HG02763 (cell line): ENCODE measurements around the gene BCL7A.
"Not testable (repeated sequence)": the region's sequence is repeated elsewhere in the genome, so short reads cannot be mapped to it uniquely, and the experiment has no call there.

Source experiments
- ATAC-seq: cut with Tn5 transposase; IDR thresholded peaks from one replicate; pipeline ENCODE4 v1.9.1; 2021; ENCODE audit warnings: mild to moderate bottlenecking, moderate library complexity; ENCODE audit not compliant: unreplicated experiment

Gene BCL7A

DNA sequence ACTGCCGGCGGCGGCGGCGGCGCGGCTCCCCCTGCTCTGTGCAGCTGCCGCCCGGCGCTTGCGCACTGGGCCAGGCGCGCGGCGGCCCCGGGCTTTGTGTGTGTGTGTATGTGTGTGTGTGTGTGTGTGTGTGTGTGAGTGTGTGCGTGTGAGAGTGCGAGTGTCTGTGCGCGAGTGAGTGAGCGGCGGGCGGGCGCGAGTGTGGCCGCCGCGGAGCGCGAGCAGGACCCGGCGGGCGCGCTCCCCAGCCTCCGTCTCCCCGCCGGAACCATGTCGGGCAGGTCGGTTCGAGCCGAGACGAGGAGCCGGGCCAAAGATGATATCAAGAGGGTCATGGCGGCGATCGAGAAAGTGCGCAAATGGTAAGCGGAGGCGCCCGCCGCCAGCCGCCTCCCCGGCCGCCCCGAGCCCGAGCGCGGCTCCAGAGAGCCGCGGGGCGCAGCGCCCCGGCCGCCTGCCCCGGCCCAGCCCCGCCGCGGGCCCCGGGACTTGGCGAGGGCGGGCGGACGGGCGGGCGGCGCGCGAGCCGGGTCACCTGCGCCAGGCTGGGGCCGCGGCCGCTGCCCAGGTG, at the start of gene BCL7A:
BCL7A (plus strand) TSS at position 63 of the 571 bp plus-strand sequence; CDS start at position 271, 208 bp downstream.
- no peak for ATAC-seq

DNA sequence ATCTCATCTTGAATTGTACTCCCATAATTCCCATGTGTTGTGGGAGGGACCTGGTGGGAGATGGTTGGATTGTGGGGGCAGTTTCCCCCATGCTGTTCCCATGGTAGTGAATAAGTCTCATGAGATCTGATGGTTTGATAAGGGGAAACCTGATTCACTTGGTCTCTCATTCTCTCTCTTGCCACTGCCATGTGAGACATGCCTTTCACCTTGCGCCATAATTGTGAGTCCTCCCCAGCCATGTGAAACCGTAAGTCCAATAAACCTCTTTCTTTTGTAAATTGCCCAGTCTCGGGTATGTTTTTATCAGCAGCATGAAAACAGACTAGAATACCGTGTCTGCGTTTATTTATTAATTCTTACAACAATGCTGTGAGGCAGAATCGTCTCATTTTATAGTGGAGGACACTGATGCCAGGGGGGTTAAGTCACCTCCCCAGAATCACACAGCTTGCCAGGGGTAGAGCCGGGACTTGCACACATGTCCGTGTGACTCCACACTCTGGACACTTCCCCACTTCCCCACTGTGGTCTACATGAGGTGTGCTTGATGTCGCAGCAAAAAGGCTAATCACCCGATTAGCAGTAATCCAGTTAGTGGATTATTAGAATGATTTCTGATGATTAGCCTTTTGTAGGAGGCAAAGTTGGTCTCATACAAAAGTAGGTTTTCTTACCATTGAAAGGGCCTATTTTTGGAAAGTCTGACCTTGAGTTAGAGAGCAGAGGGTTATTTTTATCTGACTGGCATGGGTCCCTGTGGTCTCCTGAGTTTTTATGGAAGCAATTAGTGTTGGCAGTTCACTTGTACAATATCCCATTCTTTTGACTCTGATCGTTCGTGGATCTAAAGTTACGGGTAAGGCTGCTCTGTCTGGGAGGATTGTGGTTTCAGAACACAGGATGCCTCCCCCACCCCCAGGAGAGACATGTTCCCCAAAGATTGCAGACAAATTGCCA, 47.4 kb upstream of the BCL7A start:
- ATAC-seq = no peak

DNA sequence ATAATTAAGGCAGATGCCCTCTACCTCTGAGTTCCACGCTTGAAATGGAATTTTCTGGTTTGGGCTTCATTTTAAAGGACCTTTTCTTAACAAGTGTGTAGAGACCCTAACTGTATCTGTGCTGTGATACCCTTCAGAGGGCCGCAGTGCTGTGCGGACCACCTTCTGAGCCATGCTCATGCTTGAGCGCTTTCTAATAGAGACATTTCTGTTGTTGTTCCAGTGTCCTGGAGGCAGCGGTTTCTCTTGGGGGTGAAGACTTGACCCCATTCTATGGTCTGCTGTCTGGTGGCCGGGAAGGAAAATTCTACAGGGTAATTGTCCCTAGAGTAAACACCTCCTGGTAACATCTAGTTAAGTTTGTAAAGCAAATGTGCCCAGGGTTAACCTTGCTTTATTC, 46.7 kb upstream of the BCL7A start:
- no peak for ATAC-seq

- no peak for ATAC-seq
Observed at GRCh38 chr12:121976950-121977349, 44.7 kb upstream of the BCL7A start.

- ATAC-seq = no peak
Observed at GRCh38 chr12:121980191-121980891, 41.3 kb upstream of the BCL7A start.

- ATAC-seq = no peak
Observed at GRCh38 chr12:121980892-121981272, 40.8 kb upstream of the BCL7A start.

DNA sequence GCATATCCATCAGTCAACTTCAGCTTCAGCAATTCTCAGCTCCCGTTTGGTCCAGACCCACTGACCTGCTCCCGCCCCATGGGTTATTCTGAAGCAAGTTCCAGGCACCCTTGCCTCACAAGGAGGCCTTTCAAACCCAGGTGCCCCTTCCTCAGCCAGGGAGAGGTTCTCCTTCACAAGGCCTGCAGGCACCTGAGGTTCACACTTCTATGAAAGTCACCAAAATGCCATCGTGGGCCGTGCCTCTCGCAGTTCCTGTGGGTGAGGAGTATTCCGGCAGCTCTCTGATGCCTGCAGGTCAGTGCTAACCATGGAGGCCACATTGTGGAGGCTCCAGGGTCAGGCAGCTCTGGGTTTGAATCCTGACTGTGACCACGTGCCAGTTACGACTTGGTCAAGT, 40.2 kb upstream of the BCL7A start:
- no peak for ATAC-seq

DNA sequence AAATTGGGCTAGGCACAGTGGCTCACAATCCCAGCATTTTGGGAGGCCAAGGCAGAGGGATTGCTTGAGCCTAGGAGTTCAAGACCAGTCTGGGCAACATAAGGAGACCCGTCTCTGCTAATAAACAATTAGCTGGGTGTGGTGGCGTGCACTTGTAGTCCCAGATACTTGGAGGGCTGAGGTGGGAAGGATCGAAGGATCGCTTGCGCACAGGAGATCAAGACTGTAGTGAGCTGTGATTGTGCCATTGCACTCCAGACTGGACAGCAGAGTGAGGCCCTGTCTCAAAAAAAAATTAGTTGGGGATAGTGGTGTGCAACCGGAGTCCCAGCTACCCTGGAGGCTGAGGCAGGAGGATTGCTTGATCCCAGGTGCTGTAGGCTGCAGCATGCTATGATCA, 38.7 kb upstream of the BCL7A start:
- ATAC-seq = no peak

- no peak for ATAC-seq
Observed at GRCh38 chr12:121983536-121984210, 38.0 kb upstream of the BCL7A start.

- ATAC-seq = no peak
Observed at GRCh38 chr12:121986489-121987245, 35.0 kb upstream of the BCL7A start.

GRCh38 chr12:121988519-121988918, 33.2 kb upstream of the BCL7A start:
- not testable (repeated sequence) for ATAC-seq

DNA sequence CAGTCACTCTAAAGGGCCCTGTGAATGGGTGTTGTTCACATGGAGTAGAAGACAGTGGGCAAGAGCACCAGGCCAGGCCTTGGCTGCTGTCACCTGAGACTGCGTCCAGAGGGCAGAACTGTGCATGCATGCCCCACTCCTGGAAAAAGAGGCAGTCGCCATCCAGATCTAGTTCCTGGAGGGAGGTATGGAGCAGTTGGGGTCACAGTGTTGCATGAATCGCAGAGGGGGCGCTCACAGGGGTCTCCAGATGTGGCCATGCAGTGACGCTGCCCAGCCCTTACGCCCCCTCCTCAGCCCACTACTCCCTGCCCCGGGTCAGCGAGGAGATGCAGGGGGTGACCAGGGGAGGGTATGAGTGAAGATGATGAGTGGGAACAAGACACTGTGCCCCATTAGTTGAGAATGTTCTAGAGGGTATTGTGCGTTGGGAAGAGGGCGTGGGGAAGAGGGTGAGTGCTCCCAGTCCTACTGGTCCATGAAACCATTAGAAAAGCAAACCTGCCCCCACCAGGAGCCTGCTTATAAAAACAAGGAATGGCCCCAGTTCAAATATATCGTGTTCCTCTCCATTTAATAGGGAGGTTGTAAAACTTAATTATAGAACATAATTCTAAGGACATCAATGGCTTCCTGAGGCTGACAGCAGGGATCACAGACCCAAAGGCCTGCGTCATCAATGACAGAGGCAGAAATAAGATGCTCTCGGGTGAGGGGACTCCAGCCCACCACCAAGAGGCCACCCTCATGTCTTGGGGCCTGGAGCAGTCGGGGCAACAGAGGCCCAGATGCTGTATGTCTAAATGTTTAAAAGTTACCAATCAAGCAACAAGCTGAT, 32.2 kb upstream of the BCL7A start:
- no peak for ATAC-seq

DNA sequence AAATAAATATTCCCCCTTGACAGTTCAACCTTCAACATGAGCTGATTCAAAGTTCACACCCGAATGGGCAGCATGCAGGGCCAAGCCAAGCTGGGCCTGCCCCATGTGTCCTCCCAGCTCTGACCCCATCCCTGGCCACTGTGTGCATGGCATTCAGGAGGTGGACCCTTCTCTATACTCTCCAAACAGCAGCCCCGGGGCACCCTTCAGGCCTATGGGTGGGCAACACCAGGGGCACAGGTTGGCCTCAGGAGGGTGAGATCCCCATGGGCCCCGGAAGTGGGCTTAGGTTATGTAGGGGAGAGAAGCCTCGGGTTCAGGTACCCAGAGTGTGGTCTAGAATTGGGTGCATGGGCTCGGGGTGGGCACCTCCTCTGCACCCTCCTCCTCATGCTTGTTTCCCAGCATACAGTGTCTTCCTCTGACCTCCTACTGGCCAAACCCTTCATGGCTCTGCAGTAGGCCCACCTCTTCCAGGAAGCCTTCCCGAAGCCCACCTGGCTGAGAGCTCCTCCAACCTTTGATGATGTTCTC, 31.5 kb upstream of the BCL7A start:
- ATAC-seq = no peak

DNA sequence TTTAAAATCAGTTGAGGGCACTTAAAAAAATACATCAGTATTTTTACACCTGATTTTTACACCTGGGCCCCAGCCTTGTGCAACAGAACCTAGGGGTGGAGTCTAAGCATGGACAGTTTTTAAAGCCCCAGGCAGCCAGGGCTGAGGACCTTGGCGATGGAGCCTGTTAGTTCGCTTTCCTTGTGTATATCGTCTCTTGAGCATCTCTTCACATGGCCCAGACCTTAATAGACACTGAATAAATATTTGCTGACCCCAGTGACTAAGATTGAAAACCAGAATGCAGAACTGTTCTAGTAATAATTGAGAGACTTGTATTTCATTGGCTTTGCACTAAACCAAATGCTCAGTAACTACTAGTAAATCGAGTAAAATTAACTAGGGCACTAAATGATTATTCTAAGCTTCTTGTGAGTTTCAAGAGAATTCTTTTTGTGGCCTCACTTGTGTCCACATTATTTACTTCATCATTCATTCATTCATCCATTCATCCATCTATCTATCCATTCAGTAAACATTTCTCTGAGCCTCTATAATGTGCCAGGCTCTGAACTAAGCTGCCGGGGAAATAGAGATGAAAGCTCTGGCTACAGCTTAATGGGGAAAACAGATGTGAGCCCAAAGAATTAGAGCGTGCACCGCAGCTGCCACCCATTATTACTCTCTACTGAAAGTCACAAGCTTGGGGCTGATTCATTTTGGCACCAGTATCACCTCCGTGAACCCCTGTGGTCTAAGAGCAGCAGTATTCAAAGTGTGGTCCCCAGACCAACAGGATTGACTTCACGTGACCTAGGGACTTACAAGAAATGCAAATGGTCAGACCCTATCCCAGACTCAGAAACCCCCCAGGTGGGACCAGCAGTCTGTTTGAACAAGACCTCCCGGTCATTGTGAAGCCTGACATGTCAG, 30.7 kb upstream of the BCL7A start:
- peak; percentile 69 for ATAC-seq

DNA sequence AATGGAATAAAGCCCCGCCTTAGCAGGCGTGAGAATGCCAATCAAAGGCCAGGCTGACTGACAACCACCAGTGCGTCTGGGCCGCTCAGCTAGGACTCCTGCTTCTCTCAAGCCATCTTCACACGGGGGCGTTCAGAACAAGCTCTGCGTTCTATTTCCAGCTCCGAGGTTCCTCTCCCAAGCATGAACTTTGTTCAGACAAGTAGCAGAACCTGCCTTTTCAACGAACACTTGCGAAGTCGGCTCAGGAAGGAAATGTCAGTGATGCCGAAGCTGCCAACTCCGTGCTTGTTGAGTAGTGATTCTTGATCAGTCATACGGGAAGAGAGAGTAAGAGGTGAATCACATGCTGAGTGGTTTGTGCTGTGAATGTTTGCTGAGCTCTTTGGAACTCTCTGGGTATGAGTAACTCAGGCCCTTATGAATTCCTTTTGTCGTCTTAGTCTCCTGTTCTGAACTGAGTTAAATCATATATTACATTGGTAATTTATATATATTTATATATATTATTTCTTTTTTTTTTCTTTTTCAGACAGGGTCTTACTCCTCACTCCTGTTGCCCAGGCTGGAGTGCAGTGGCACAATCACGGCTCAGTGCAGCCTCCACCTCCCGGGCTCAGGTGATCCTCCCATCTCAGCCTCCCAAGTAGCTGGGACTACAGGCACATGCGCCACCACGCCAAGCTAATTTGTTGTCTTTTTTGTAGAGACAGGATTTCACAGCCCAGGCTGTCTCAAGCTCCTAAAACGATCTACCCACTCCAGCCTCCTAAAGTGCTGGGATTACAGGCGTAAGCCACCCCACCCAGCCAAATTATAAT, 29.4 kb upstream of the BCL7A start:
- ATAC-seq = peak; percentile 56

DNA sequence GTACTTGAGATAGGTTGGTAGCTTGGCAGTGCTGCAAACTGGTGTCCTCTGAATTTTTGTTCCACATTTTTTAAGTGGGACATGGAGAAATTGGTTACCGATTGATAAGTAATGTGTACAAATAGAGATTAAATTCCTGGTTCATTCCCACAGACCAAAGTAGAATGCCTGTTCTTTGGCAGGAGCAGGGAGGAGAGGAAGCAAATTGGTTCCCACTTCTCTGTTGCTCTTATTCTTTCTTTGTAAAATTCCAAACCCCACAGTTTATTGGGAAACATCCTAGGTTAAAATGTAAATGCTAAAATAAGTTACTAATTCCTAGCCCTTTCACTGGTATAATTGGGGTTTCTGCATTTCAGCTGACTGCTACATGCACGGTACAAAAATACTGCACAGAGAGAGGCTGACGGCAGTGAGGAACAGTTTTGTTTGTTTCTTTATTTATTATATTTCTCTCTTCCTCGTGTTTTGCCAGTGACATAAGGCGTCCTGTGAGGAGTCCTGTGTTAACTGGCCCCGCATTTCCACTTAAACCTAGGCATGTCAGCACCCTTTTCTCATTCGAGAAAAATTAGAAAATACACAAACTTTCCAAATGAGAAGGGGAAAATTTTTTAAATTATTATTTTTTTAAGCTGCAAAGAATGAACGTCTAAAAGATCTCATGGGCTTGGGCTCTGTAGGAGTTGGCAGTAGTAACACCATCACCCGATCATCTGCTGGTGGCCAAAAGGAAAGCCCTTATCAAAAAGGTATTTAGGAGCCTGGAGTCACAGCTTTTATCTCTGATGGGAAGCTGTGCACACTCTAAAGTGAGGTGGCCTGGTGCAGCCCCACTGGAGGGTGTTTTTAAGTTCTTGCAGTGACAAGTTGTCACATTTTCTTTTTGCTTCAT, 25.4 kb upstream of the BCL7A start:
- ATAC-seq = no peak
